Measurements from ENCODE around the gene THEMIS2. TPM values are rescaled to one million over a fixed set of nuclear protein-coding genes. Genes with fewer than 3 reads are reported as not detected.

THEMIS2 gene
- total RNA-seq, 1 donor from 2014 or later: 0.79 TPM

DNA sequence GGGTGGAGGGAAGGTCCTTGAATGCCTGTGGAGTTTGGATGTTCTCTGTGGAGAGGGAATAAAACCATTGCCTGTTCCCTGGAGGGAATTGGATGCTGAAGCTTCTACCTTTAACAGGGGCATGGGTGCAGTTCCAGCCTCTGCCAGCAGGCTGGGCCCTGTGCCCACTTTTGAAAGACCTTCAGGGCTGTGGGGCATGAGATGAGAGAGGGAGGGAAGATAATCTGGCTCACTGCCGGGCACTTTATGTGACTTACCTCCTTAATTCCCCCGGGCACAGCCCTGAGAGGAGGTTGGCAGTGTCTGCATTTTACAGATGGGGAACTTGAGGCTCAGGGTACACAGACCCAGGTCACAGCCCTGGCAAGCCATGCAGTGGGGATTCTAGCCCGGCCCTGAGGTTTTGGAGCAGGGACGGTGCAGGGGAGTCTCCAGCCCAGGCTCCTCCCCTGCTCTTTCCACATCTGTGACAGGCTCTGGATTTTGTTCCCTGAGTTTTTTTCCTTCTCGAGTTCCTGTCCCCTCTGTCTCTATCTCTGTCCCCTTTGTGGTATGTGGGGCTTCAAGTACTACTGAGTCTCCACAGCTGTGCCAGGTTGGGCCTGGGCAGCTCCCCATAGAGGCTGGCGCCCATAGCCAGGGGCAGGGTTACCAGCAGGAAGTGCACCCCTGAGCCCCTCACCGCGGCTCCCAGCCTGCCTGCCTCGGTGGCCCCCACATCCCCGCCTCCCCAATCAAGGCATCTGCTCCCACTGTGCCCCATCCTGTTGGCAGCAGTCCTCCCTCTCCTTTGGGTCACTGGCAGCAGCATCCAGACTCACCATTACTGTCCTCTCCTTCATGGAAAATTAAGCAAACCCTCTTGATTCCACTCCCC is 14.0 kb upstream of the THEMIS2 start:
- Histone ChIP-seq H3K4me2 (ENCODE audit: low read length) (peak overlapping the region; percentile 34), H3K27me3 (ENCODE audit: insufficient read depth, low read length) (no peaks in the 10 kb centered on the region), H3K9me3 (ENCODE audit: insufficient read depth, low read depth, low read length) (no peaks in the 10 kb centered on the region), H3K27ac (ENCODE audit: low read depth, low read length) (no peak overlapping the region), H2AFZ (ENCODE audit: low read depth, low read length) (peak overlapping the region; percentile 7), H3K36me3 (ENCODE audit: insufficient read depth, low read length) (no peaks in the 10 kb centered on the region), H3K79me2 (ENCODE audit: insufficient read depth, low read length) (no peaks in the 10 kb centered on the region), H3K4me3 (ENCODE audit: insufficient read depth, low read depth, low read length) (no peak overlapping the region), H3K4me1 (ENCODE audit: insufficient read depth, low read length) (peaks cover 8% of the 10 kb centered on the region), H4K20me1 (ENCODE audit: insufficient read depth, low read length) (no peaks in the 10 kb centered on the region), H3K9ac (ENCODE audit: low read length) (no peak overlapping the region)
- TF ChIP-seq, protein P1, sequence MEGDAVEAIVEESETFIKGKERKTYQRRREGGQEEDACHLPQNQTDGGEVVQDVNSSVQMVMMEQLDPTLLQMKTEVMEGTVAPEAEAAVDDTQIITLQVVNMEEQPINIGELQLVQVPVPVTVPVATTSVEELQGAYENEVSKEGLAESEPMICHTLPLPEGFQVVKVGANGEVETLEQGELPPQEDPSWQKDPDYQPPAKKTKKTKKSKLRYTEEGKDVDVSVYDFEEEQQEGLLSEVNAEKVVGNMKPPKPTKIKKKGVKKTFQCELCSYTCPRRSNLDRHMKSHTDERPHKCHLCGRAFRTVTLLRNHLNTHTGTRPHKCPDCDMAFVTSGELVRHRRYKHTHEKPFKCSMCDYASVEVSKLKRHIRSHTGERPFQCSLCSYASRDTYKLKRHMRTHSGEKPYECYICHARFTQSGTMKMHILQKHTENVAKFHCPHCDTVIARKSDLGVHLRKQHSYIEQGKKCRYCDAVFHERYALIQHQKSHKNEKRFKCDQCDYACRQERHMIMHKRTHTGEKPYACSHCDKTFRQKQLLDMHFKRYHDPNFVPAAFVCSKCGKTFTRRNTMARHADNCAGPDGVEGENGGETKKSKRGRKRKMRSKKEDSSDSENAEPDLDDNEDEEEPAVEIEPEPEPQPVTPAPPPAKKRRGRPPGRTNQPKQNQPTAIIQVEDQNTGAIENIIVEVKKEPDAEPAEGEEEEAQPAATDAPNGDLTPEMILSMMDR (IDR thresholded peaks at IDR 0.05; ENCODE audit: insufficient read depth, low read depth, low read length): peak; percentile 98
- no peak for TF ChIP-seq EZH2 (IDR thresholded peaks at IDR 0.05; ENCODE audit: insufficient read depth, low read length)
- peaks cover 2% of the 10 kb centered on the region for H3K36me3 Mint-ChIP-seq (ENCODE audit: low read depth, unreplicated experiment)
- peaks cover 5% of the 10 kb centered on the region for H3K4me1 Mint-ChIP-seq (ENCODE audit: low read depth, unreplicated experiment)
- peaks cover 6% of the 10 kb centered on the region for H3K27me3 Mint-ChIP-seq (ENCODE audit: low read depth, unreplicated experiment)
- no peaks in the 10 kb centered on the region for H3K9me3 Mint-ChIP-seq (ENCODE audit: unreplicated experiment)
- H3K27ac Mint-ChIP-seq (ENCODE audit: unreplicated experiment): peak overlapping the region; percentile 58
- no peak overlapping the region for H3K4me3 Mint-ChIP-seq (ENCODE audit: unreplicated experiment)
- DNase-seq (ENCODE audit: low read depth): peak; percentile 54
- no peak for FAIRE-seq

DNA sequence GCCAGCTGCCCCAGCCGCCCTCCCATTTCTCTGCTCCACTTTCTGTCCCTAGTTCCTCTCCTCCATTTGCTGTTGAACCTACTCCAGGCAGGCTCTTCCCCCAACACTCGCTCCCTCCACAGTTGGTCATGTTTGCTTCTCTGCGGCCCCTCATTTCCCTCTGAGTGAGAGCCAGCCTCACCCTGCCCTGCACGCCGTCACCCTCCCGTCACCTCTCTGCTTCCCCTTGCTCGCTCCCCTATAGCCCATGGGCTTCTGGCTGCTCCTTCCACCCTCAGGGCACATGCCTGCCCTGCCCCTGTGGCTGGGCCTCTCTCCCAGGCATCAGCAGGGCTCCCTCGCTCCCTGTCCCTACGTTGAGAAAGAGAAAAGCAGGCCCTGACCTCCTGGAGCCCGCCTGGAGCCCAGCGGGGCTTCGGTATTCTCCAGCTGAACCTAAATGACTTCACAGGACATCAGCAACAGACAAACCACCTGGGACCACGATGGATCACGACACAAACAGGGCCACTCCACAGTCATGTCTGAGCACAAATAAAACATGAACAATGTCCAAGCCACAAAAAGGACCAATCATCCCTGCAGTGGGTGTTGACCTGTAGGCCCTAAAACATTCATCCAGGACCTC is 13.3 kb upstream of the THEMIS2 start:
- peak overlapping the region; percentile 58 for H3K27ac Mint-ChIP-seq (ENCODE audit: unreplicated experiment)
- H3K4me1 ChIP-seq (ENCODE audit: insufficient read depth, low read length): peaks cover 12% of the 10 kb centered on the region
- peaks cover 2% of the 10 kb centered on the region for H3K36me3 Mint-ChIP-seq (ENCODE audit: low read depth, unreplicated experiment)
- H4K20me1 ChIP-seq (ENCODE audit: insufficient read depth, low read length): no peaks in the 10 kb centered on the region
- FAIRE-seq (no peak), DNase-seq (ENCODE audit: low read depth) (no peak)
- H3K9me3 ChIP-seq (ENCODE audit: insufficient read depth, low read depth, low read length): no peaks in the 10 kb centered on the region
- no peak overlapping the region for H3K27ac ChIP-seq (ENCODE audit: low read depth, low read length)
- H3K27me3 Mint-ChIP-seq (ENCODE audit: low read depth, unreplicated experiment): peaks cover 6% of the 10 kb centered on the region
- H3K4me3 ChIP-seq (ENCODE audit: insufficient read depth, low read depth, low read length): no peak overlapping the region
- H3K9ac ChIP-seq (ENCODE audit: low read length): no peak overlapping the region
- H3K79me2 ChIP-seq (ENCODE audit: insufficient read depth, low read length): no peaks in the 10 kb centered on the region
- H3K4me1 Mint-ChIP-seq (ENCODE audit: low read depth, unreplicated experiment): peaks cover 7% of the 10 kb centered on the region
- TF ChIP-seq EZH2 (IDR thresholded peaks at IDR 0.05; ENCODE audit: insufficient read depth, low read length): no peak
- TF ChIP-seq, protein P1 (IDR thresholded peaks at IDR 0.05; ENCODE audit: insufficient read depth, low read depth, low read length): no peak
- no peak overlapping the region for H3K4me2 ChIP-seq (ENCODE audit: low read length)
- no peaks in the 10 kb centered on the region for H3K36me3 ChIP-seq (ENCODE audit: insufficient read depth, low read length)
- H3K27me3 ChIP-seq (ENCODE audit: insufficient read depth, low read length): no peaks in the 10 kb centered on the region
- H3K4me3 Mint-ChIP-seq (ENCODE audit: unreplicated experiment): no peak overlapping the region
- H3K9me3 Mint-ChIP-seq (ENCODE audit: unreplicated experiment): no peaks in the 10 kb centered on the region
- no peak overlapping the region for H2AFZ ChIP-seq (ENCODE audit: low read depth, low read length)
